Measurements from ENCODE around the gene SPRED2.

GRCh38 chr2:65378290-65378689 is 54.1 kb downstream of the SPRED2 start:
- no peak for TF ChIP-seq EZH2 (IDR thresholded peaks at IDR 0.05)
- no peak for TF ChIP-seq POLR2AphosphoS5 (IDR thresholded peaks at IDR 0.05; ENCODE audit: borderline replicate concordance, low read depth, low read length)
